Keratinocyte (primary cell): Measurements from ENCODE around the gene CHST15. TPM values are rescaled to one million over a fixed set of nuclear protein-coding genes. Genes with fewer than 3 reads are reported as not detected.

ENCODE experiments used
- DNase-seq: peaks from one replicate; pipeline ENCODE4 v3.0.0-alpha.2; 2011; ENCODE audit warnings: low read depth, missing footprints, low spot score
- FAIRE-seq: peaks from 2 replicates; lab custom pipeline; 2011; peaks lifted over from hg19 to GRCh38; lab: Jason Lieb, UNC
- H2AFZ ChIP-seq: 2 replicates; pipeline ENCODE4 v1.6.0; 2012; ENCODE audit warnings: low read length, control low read depth, inconsistent platforms; ENCODE audit not compliant: control insufficient read depth
- H3K27ac ChIP-seq: 2 replicates; pipeline ENCODE4 v1.5.1; 2011; ENCODE audit warnings: low read length; ENCODE audit not compliant: control insufficient read depth, insufficient read depth
- H3K27me3 ChIP-seq: 3 replicates; pipeline ENCODE4 v1.6.0; 2011; ENCODE audit warnings: low read length; ENCODE audit not compliant: control insufficient read depth, insufficient read depth; ENCODE audit errors: extremely low read depth
- H3K36me3 ChIP-seq, 2 experiments: 2 replicates in 1 of 2; 3 replicates in 1 of 2; pipeline ENCODE4 v1.5.1; 2011; ENCODE audit warnings: low read length in 2 of 2, mild to moderate bottlenecking in 1 of 2; ENCODE audit not compliant: control insufficient read depth in 2 of 2, insufficient read depth in 2 of 2; ENCODE audit errors: extremely low read depth in 1 of 2
- H3K4me1 ChIP-seq: 3 replicates; pipeline ENCODE4 v1.5.1; 2011; ENCODE audit warnings: low read length; ENCODE audit not compliant: control insufficient read depth, insufficient read depth; ENCODE audit errors: extremely low read depth
- H3K4me2 ChIP-seq: 3 replicates; pipeline ENCODE4 v1.6.0; 2011; ENCODE audit warnings: low read depth, low read length; ENCODE audit not compliant: control insufficient read depth, insufficient read depth; ENCODE audit errors: extremely low read depth
- H3K4me3 ChIP-seq, 3 experiments: fragments of 200-600 bp in 1 of 3; sonication (generic) in 1 of 3; 2 replicates in 2 of 3; 3 replicates in 1 of 3; pipeline ENCODE4 v1.5.1; 2011 to 2016; ENCODE audit warnings: low read length in 3 of 3, mild to moderate bottlenecking in 3 of 3, control low read depth in 2 of 3, inconsistent platforms in 1 of 3, low read depth in 1 of 3, mixed read lengths in 1 of 3, mixed run types in 1 of 3, moderate library complexity in 1 of 3; ENCODE audit not compliant: control insufficient read depth in 2 of 3, insufficient read depth in 2 of 3; ENCODE audit errors: extremely low read depth in 1 of 3
- H3K79me2 ChIP-seq: 2 replicates; pipeline ENCODE4 v1.6.0; 2012; ENCODE audit warnings: low read length; ENCODE audit not compliant: control insufficient read depth, insufficient read depth
- H3K9ac ChIP-seq: 3 replicates; pipeline ENCODE4 v1.6.0; 2011; ENCODE audit warnings: low read length; ENCODE audit not compliant: control insufficient read depth, insufficient read depth; ENCODE audit errors: extremely low read depth
- H3K9me1 ChIP-seq: 3 replicates; pipeline ENCODE4 v1.6.0; 2011; ENCODE audit warnings: low read length; ENCODE audit not compliant: control insufficient read depth, insufficient read depth; ENCODE audit errors: extremely low read depth
- H3K9me3 ChIP-seq: 2 replicates; pipeline ENCODE4 v1.5.1; 2012; ENCODE audit warnings: low read depth, low read length; ENCODE audit not compliant: control insufficient read depth
- H4K20me1 ChIP-seq: 3 replicates; pipeline ENCODE4 v1.6.0; 2011; ENCODE audit warnings: low read length; ENCODE audit not compliant: control insufficient read depth, insufficient read depth; ENCODE audit errors: extremely low read depth
- CTCF ChIP-seq, 3 experiments: IDR thresholded peaks in 1 of 3; conservative IDR thresholded peaks in 1 of 3; optimal IDR thresholded peaks in 1 of 3; 2 replicates in 2 of 3; 3 replicates in 1 of 3; pipeline versions ENCODE3 to v1.5.1; 2011; ENCODE audit warnings: low read length in 3 of 3, mild to moderate bottlenecking in 3 of 3, moderate library complexity in 2 of 3, control low read depth in 1 of 3, inconsistent platforms in 1 of 3; ENCODE audit not compliant: insufficient read depth in 2 of 3; ENCODE audit errors: extremely low read depth in 1 of 3
- EZH2 ChIP-seq: IDR thresholded peaks from one replicate; pipeline ENCODE4 v1.6.1; 2012; ENCODE audit warnings: inconsistent platforms, mild to moderate bottlenecking, low read length, moderate library complexity
- dilution Hi-C: fragments of 300-500 bp; cut with MboI; formaldehyde crosslinking; loops from one replicate; pipeline ENCODE4 v1.7.0; 2020; ENCODE audit warnings: low sequenced_read_pairs; ENCODE audit not compliant: extremely low pct_ligation_motif_present
- polyA plus RNA-seq, 5 experiments: library from polyadenylated mRNA; depleted of rRNA in 3 of 5; stranded (reverse) in 3 of 5; stranded (forward) in 1 of 5; unstranded in 1 of 5; fragments of >200 nt; gene quantifications; 1 replicate in 1 of 5; 2 replicates in 3 of 5; 3 replicates in 1 of 5; pipeline versions ENCODE4 v1.2.1 to v1.2.3, GENCODE V29; 2011 to 2012; ENCODE audit warnings: missing spikeins in 2 of 5, low read depth in 1 of 5, low replicate concordance in 1 of 5

Gene CHST15
- polyA plus RNA-seq, 1 donor (not counting 4 experiments of a cell fraction or from before 2014, with no cell fraction given): 24.5 TPM

- Histone ChIP-seq H3K4me2 (no peak overlapping the region), H3K9ac (no peak overlapping the region), H3K9me1 (no peaks in the 10 kb centered on the region), H2AFZ (no peak overlapping the region), H3K4me1 (no peaks in the 10 kb centered on the region), H3K27me3 (peaks cover 8% of the 10 kb centered on the region), H4K20me1 (no peaks in the 10 kb centered on the region), H3K9me3 (no peaks in the 10 kb centered on the region), H3K79me2 (no peaks in the 10 kb centered on the region), H3K36me3 (no peaks in the 10 kb centered on the region), H3K4me3 (no peak overlapping the region), H3K27ac (no peak overlapping the region)
- dilution Hi-C loops: no loop called here
- DNase-seq: no peak
- TF ChIP-seq CTCF (optimal IDR thresholded peaks at IDR 0.05 in 1 of 3, IDR thresholded peaks at IDR 0.05 in 1 of 3, conservative IDR thresholded peaks at IDR 0.05 in 1 of 3; ENCODE audit: extremely low read depth in 1 of 3, insufficient read depth in 2 of 3, low read length in 3 of 3) (no peak), EZH2 (no peak)
- no peak for FAIRE-seq
Observed at GRCh38 chr10:124112891-124113580, 19.6 kb upstream of the CHST15 start.

- no peaks in the 10 kb centered on the region for H3K9me3 ChIP-seq
- no peak for DNase-seq
- peaks cover 15% of the 10 kb centered on the region for H3K4me1 ChIP-seq
- no peak overlapping the region for H3K4me2 ChIP-seq
- no peaks in the 10 kb centered on the region for H3K79me2 ChIP-seq
- no peak overlapping the region for H3K27ac ChIP-seq
- TF ChIP-seq EZH2 (no peak), CTCF (optimal IDR thresholded peaks at IDR 0.05 in 1 of 3, IDR thresholded peaks at IDR 0.05 in 1 of 3, conservative IDR thresholded peaks at IDR 0.05 in 1 of 3; ENCODE audit: extremely low read depth in 1 of 3, insufficient read depth in 2 of 3, low read length in 3 of 3) (no peak)
- dilution Hi-C loops: no loop called here
- H4K20me1 ChIP-seq: no peaks in the 10 kb centered on the region
- H3K9ac ChIP-seq: no peak overlapping the region
- H3K9me1 ChIP-seq: no peaks in the 10 kb centered on the region
- FAIRE-seq: no peak
- H2AFZ ChIP-seq: no peak overlapping the region
- H3K4me3 ChIP-seq: no peak overlapping the region
- H3K27me3 ChIP-seq: peaks cover 8% of the 10 kb centered on the region
- no peaks in the 10 kb centered on the region for H3K36me3 ChIP-seq
Observed at GRCh38 chr10:124110882-124111281, 17.5 kb upstream of the CHST15 start.
